ENCODE data around the gene RXRA.

DNA sequence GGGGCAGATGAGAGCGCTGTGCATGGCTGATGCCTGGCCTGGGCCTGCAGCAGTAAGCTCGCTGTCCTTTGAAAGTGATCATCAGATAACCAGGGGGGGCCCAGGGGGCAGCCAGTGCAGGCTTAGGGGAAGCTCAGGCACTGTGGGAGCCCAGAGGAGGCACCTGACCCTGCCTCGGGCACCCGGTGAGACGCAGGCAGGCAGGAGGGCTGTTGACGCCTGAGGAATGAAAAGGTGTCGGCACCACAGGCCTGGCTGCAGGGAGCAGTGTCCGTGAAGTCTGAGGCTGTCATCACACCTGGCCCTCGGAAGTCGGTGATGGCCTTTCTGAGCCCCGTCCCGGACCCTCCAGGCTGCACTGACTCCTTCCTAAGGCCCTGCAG, 84.6 kb downstream of the RXRA start:
- TF ChIP-seq, protein P1, sequence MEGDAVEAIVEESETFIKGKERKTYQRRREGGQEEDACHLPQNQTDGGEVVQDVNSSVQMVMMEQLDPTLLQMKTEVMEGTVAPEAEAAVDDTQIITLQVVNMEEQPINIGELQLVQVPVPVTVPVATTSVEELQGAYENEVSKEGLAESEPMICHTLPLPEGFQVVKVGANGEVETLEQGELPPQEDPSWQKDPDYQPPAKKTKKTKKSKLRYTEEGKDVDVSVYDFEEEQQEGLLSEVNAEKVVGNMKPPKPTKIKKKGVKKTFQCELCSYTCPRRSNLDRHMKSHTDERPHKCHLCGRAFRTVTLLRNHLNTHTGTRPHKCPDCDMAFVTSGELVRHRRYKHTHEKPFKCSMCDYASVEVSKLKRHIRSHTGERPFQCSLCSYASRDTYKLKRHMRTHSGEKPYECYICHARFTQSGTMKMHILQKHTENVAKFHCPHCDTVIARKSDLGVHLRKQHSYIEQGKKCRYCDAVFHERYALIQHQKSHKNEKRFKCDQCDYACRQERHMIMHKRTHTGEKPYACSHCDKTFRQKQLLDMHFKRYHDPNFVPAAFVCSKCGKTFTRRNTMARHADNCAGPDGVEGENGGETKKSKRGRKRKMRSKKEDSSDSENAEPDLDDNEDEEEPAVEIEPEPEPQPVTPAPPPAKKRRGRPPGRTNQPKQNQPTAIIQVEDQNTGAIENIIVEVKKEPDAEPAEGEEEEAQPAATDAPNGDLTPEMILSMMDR (IDR thresholded peaks at IDR 0.05): no peak
- TF ChIP-seq POLR2A (IDR thresholded peaks at IDR 0.05): no peak
